Ishikawa (cell line): ENCODE results near the gene SPN.

ENCODE experiments used
- CEBPB ChIP-seq: IDR thresholded peaks from 2 replicates; pipeline ENCODE4 v1.6.1; 2012
- CREB1 ChIP-seq: IDR thresholded peaks from 2 replicates; pipeline ENCODE4 v1.6.1; 2012; ENCODE audit warnings: low read depth
- MAX ChIP-seq: IDR thresholded peaks from 2 replicates; pipeline ENCODE4 v1.6.1; 2012
- NFIC ChIP-seq: IDR thresholded peaks from 2 replicates; pipeline ENCODE4 v1.6.1; 2012
- REST ChIP-seq: IDR thresholded peaks from 2 replicates; pipeline ENCODE4 v1.6.1; 2012; ENCODE audit warnings: low read depth, mild to moderate bottlenecking
- TAF1 ChIP-seq: IDR thresholded peaks from 2 replicates; pipeline ENCODE4 v1.6.1; 2012; ENCODE audit warnings: low read depth, mild to moderate bottlenecking
- TEAD4 ChIP-seq: IDR thresholded peaks from 2 replicates; pipeline ENCODE4 v1.6.1; 2012
- YY1 ChIP-seq: IDR thresholded peaks from 2 replicates; pipeline ENCODE4 v1.6.1; 2012; ENCODE audit warnings: low read depth

- TF ChIP-seq YY1 (no peak), MAX (no peak), TEAD4 (no peak), CEBPB (no peak), CREB1 (no peak), REST (no peak), NFIC (no peak), TAF1 (no peak)
These were observed 42.0 kb downstream of the SPN start for GRCh38 chr16:29705030-29705429.
